GM20431 (cell line): ENCODE results near the gene MBTD1.
"Not testable (repeated sequence)": the region's sequence is repeated elsewhere in the genome, so short reads cannot be mapped to it uniquely, and the experiment has no call there.

Experiments
- in situ Hi-C: fragments of 300-500 bp; cut with MseI, MboI; formaldehyde crosslinking; loops from one replicate; pipeline ENCODE4 v1.15.0; 2020; ENCODE audit warnings: low sequenced_read_pairs; ENCODE audit not compliant: unreplicated experiment

MBTD1 gene

DNA sequence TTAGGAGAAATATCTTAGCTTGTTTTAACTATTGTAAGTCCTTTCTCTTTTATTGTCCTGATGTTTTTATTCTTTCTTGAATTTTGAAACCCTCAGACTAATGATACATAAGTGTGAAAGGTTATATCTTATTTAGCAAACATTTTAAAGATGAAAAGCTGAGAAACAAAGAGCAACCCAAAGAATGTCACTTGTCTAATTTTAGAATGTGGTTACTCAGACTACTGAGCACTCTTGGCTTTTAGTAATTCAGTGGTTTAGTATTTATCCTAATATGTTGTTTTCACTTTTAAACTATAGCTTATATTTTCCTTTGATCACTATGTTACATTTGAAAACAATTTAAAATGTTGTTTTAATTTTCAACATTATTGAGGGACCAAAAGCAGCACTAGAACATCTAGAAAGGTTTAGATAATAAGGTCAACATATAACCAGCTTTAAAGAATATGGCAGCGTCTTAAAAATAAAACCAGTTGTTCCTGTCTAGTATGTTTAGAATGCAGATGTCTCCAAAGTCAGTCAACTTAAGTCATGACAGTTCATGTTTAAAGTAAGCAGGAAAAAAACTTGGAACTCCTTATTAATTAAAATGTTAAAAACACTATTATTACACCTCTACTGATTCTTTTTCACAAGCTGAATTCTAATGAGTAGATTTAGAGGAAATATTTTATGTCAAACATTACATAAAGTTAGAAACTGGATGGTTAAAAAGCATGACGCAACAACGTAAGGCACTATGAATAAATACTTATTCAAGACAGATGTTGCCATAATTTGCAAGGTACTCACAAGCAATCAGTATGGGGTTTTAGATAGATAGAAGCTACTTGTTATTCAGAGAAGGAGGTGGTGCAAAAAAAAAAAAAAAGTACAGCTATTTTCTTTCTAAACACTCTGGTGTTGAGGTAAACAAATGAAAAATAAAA, 2.4 kb downstream of the MBTD1 start:
- in situ Hi-C loops: no loop called here

DNA sequence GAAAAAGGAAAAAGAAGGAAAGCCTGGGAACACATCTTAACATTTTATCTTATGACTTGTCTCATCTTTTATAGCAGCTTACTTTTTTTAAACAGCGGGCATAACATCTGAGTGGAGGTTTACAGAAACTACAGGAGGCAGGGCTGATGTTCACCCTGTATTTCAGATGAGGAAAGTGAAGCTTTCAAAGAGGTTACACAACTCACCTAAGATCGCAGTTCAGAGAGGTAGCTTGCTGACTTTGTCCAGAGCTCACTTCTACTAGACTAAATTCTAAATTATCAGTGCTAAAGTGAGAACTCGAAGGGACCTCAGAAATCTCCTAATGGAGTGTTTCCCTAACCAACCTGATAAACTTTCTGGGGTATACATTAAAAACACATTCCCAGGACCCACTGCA, 3.7 kb downstream of the MBTD1 start:
- in situ Hi-C loops: no loop called here

- in situ Hi-C loops: no loop called here
Measured at GRCh38 chr17:51255673-51256072, 4.2 kb downstream of the MBTD1 start.

DNA sequence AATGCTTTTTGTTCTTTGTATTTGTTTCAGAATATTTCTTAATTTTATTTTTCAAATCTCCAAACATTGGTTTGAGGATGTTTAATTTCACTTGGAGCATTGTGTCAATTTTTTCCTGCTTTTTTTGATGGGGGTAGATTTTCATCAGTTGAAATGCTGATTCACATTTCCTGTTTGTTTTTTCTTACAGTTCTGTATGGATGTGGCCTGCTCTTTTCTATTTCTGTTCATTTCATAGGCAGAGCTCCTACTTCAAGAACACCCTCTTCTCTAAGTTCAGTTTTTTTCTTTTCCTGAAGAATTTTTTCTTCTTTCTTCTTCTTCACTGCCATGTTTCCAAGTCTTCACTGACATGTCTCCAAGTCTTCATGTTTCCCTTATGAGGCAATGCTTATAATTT, 8.8 kb downstream of the MBTD1 start:
- in situ Hi-C loops: no loop called here

DNA sequence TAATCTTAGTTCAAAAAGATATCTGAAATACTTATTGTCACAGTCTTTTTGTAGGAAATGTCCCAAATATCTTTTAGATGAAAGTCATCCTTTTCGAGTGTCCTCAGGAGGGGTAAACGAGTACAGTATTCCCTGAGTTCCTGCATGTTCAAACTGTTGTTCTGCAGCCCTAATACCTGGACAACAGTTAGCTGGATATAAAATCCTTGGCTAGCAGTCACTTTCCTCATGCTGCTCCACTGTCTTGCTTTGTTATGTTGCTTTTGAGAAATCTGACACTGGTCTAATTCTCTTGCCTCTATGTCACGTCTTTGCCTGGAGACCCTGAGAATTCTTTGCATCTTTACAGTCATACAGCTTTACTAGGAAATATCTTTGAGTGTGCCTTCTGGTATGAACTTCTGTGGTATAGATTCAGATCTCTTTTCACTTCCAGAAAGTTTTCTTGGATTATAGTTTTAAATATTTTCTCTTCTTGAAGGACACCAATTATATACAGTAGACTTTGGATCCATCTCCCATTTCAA, 9.5 kb downstream of the MBTD1 start:
- in situ Hi-C loops: no loop called here

DNA sequence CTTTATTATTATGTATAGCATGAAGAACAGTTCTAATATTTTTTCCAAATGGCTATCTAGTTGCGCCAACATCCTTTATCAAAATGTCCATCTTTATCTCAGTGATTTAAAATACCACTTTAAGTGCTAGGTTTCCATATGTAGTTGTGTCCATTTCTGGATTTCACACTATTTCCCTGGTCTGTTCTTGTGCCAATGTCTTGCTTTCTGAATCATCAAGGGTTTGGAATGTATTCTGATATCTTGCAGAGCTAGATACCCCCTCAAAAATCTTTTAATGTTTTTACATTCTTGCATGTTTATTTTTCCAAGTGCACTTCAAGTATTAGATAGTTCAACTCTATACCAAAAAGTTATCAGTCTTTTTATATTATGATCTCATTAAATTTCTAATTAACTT, 14.3 kb downstream of the MBTD1 start:
- in situ Hi-C loops: no loop called here

GRCh38 chr17:51244041-51244440, 15.8 kb downstream of the MBTD1 start:
- in situ Hi-C loops: no loop called here

DNA sequence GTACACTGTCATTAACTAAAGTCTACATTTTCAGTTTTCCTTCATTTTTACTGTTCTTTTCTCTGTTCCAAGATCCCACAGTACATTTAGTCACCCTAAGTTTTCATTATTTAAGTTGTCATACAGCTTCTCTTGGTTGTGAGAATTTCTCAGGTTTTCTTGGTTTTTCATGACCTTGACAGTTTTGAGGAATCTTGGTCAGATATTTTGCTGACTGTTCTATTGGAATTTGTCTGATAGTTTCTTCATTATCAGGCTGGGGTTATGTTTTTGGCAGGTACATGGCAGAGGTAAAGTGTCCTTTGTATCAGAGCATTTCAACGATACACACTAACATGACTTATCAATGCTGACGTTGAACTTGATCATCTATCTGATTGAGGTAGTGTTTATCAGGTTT, 19.6 kb downstream of the MBTD1 start:
- in situ Hi-C loops: no loop called here

GRCh38 chr17:51238255-51238887, 21.5 kb downstream of the MBTD1 start:
- in situ Hi-C loops: no loop called here

- in situ Hi-C loops: no loop called here
Measured at GRCh38 chr17:51234162-51234561, 25.7 kb downstream of the MBTD1 start.

GRCh38 chr17:51231999-51232398, 27.9 kb downstream of the MBTD1 start:
- in situ Hi-C loops: no loop called here

DNA sequence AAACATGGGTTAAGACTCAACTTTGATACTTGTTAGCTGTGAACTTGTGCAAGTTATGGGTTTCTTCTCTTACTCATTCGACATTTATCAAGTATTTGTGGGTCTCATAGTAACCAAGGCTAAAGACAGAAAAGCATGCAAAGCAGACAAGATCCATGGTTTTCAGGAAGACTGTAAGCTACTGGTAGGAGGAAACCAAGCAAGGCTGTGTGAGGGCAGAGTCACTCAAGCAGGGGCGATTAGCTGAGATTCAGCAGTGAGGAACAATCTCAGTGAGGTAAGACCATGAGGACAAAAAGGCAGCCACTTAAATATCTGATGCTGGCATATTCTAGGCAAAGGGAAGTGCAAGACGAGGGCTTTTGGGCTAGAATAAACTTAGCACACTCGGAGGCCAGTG, 29.5 kb downstream of the MBTD1 start:
- in situ Hi-C loops: no loop called here

- in situ Hi-C loops: no loop called here
Measured at GRCh38 chr17:51229889-51230288, 30.0 kb downstream of the MBTD1 start.

- in situ Hi-C loops: no loop called here
Measured at GRCh38 chr17:51228161-51228560, 31.7 kb downstream of the MBTD1 start.

GRCh38 chr17:51225523-51225922, 34.3 kb downstream of the MBTD1 start:
- in situ Hi-C loops: not testable (repeated sequence)

DNA sequence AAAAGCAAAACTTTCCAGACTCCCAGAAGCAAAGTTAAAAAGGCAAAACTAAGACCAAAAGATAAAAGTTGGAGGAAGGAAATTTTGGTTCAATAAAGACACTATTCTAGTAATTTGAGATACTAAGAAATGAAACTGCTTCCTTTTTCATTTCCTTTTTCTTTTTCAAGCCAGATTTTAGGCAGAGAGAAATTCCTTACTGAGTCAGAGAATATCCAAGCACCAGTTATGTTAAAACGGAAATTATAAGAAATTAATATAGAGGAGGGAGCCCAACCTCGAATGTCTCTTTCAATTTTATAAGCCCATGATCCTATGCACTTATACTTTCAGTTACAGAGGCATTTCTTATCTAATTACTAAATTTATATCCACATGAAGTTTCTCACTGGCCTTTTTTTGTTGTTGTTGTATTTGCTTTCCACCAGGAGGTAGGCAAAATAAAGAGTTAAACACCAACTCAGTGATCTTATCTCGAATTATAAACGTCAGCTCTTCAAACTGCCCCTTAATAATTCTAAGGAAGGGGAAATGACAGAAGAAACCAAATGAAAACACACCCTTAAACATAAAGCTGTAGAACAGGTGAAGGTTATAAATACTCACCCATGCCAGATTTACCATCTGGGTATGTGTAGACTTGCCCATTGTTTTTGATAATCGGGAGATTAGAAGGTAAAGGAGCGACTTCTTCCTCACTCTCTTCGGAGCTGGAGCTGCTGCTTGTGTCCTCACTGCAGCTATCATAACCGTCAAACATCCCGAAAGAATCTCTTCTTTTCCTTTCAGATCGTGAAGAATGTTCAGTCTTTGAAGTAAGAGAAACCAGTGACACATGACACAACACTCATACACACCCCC, 35.2 kb downstream of the MBTD1 start:
- in situ Hi-C loops: no loop called here

DNA sequence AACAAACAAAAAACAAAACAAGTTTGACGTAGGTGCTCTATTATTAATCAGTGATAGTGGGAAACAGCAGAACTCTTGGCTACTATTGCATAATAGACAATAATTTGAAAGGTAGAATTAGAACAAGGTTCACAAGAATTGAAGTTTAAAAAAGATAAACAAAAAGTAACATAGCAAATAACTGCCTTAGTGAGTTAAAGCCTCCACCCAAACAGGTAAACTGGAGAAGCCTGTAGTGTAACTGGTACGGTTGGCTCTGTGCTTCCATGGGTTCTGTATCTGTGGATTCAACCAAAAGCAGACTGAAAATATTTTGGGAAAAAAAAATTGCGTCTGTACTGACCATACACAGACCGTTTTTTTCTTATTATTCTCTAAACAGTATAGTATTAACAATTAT, 38.5 kb downstream of the MBTD1 start:
- in situ Hi-C loops: no loop called here

DNA sequence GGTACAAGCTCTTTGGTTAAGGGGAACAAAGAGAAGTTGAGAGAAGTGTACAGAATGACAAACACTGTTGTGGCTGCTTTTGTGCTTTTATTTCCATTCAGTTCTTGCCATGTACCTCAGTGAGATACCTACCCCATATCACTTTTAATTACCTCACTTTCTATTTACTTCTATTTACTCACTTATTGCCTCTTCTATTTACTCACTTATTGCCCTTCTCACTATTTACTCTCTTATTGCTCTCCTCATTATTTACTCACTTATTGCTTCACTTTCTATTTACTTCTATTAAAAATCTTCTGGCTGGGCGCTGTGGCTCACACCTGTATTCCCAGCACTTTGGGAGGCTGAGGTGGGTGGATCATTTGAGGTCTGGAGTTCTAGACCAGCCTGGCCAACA, 41.9 kb downstream of the MBTD1 start:
- in situ Hi-C loops: no loop called here

DNA sequence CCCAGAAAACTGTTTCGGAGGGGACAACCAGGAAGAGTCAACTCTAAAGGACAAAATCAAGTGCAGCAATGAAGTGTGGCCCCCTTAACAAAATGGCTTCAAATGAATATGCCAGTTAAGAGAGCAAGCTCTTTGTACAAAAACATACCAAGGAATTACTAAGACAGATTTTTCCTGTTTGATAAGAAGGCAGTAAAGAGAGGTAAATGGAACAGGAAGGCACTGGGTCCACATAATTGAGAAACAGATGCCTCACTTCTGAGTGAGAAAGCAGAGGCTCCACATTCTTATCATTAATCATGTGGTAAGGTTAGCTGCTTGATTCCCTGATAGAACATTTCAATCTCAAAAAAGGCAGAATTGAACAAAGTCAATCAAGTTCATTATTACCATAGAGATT, 44.9 kb downstream of the MBTD1 start:
- in situ Hi-C loops: no loop called here

DNA sequence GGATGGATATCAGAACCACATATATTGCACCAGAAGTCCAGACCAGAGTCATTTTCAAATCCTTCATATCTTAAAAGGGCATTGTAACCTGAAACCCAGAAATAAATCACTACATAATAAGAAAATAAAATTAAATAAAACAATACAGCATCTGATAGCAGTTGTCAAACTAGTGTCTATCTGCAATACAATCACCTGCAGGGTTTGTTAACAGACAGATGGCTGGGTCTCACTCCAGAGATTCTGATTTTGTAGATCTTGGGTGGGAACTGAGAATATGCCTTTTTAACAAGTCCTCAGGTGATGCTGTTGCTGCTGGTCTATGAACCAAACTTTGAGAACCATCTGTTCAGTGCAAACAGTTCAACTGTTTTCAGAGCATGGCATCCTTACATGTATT, 56.0 kb downstream of the MBTD1 start:
- in situ Hi-C loops: no loop called here
